SK-N-SH treated with all-trans-retinoic acid at 6 μM for 48 hours (cell line): Measurements from ENCODE around the gene CYS1.

ENCODE experiments used
- ARNTL ChIP-seq: fragments of 450-650 bp; formaldehyde crosslinking; IDR thresholded peaks from 2 replicates; pipeline ENCODE4 v1.5.0; 2020; ENCODE audit warnings: low read depth, mild to moderate bottlenecking, moderate library complexity, borderline replicate concordance
- CSDC2 ChIP-seq: fragments of 250-450 bp; sonication (Bioruptor Pico); IDR thresholded peaks from 2 replicates; pipeline ENCODE4 v1.5.0; 2020; ENCODE audit warnings: mild to moderate bottlenecking, moderate library complexity
- PATZ1 ChIP-seq: fragments of 250-450 bp; sonication (Bioruptor Pico); IDR thresholded peaks from 2 replicates; pipeline ENCODE4 v1.8.0; 2020; ENCODE audit warnings: mild to moderate bottlenecking, moderate library complexity, borderline replicate concordance
- RARB ChIP-seq: fragments of 250-450 bp; sonication (Bioruptor Pico); IDR thresholded peaks from 2 replicates; pipeline ENCODE4 v1.8.0; 2021; ENCODE audit warnings: mild to moderate bottlenecking, moderate library complexity
- ZC3H10 ChIP-seq: fragments of 250-450 bp; sonication (Bioruptor Pico); IDR thresholded peaks from 2 replicates; pipeline ENCODE4 v1.5.1; 2021; ENCODE audit warnings: mild to moderate bottlenecking, moderate library complexity

- no peak for TF ChIP-seq CSDC2 (CRISPR knock-in tag)
- no peak for TF ChIP-seq ARNTL (CRISPR knock-in tag)
- TF ChIP-seq ZC3H10 (CRISPR knock-in tag): no peak
- no peak for TF ChIP-seq RARB (CRISPR knock-in tag)
- no peak for TF ChIP-seq PATZ1
Measured at GRCh38 chr2:10096641-10097040, 16.4 kb upstream of the CYS1 start.
